ENCODE data around the gene BMP2K. TPM values are rescaled to one million over a fixed set of nuclear protein-coding genes. Genes with fewer than 3 reads are reported as not detected.
A peak's percentile ranks its signal among the peaks of the same experiment; 100 is the strongest.
"Not testable (repeated sequence)": the region's sequence is repeated elsewhere in the genome, so short reads cannot be mapped to it uniquely, and the experiment has no call there.

The BMP2K gene
- total RNA-seq, 1 donor from 2014 or later, result 29.8 TPM

GRCh38 chr4:78889955-78890354, 113.8 kb downstream of the BMP2K start:
- intact Hi-C loops (cut with DNase I), result no loop called here
- no peak for ATAC-seq
- no peak for DNase-seq (ENCODE audit: missing footprints)

- DNase-seq (ENCODE audit: missing footprints) (no peak), ATAC-seq (no peak)
- intact Hi-C loops (cut with DNase I), result no loop called here
Observed at GRCh38 chr4:78899302-78899701, 123.2 kb downstream of the BMP2K start.

- DNase-seq (ENCODE audit: missing footprints) (no peak), ATAC-seq (no peak)
- intact Hi-C loops (cut with DNase I), result no loop called here
Observed at GRCh38 chr4:78901882-78902281, 125.7 kb downstream of the BMP2K start.

- DNase-seq (ENCODE audit: missing footprints), result no peak
- intact Hi-C loops (cut with DNase I), result no loop called here
- ATAC-seq, result no peak
Observed at GRCh38 chr4:78902298-78902697, 126.1 kb downstream of the BMP2K start.

- intact Hi-C loops (cut with DNase I), result no loop called here
- no peak for DNase-seq (ENCODE audit: missing footprints)
- ATAC-seq, result no peak
Observed at GRCh38 chr4:78904143-78904542, 128.0 kb downstream of the BMP2K start.

GRCh38 chr4:78907638-78908037, 131.5 kb downstream of the BMP2K start:
- DNase-seq (ENCODE audit: missing footprints) (no peak), ATAC-seq (no peak)
- intact Hi-C loops (cut with DNase I), result no loop called here

GRCh38 chr4:78908974-78909373, 132.8 kb downstream of the BMP2K start:
- DNase-seq (ENCODE audit: missing footprints); ATAC-seq; intact Hi-C loops (cut with DNase I): not testable (repeated sequence)

- intact Hi-C loops (cut with DNase I), result no loop called here
- ATAC-seq, result no peak
- DNase-seq (ENCODE audit: missing footprints), result no peak
Observed at GRCh38 chr4:78910612-78911011, 134.5 kb downstream of the BMP2K start.

GRCh38 chr4:78922207-78922606, 146.1 kb downstream of the BMP2K start:
- no peak for DNase-seq (ENCODE audit: missing footprints)
- no peak for ATAC-seq
- intact Hi-C loops (cut with DNase I), result no loop called here

- intact Hi-C loops (cut with DNase I), result no loop called here
- no peak for DNase-seq (ENCODE audit: missing footprints)
- no peak for ATAC-seq
Observed at GRCh38 chr4:78923464-78924312, 147.5 kb downstream of the BMP2K start.

- no peak for DNase-seq (ENCODE audit: missing footprints)
- intact Hi-C loops (cut with DNase I), result no loop called here
- ATAC-seq, result no peak
Observed at GRCh38 chr4:78926826-78927225, 150.7 kb downstream of the BMP2K start.

- intact Hi-C loops (cut with DNase I), result no loop called here
- DNase-seq (ENCODE audit: missing footprints) (peak; percentile 32), ATAC-seq (no peak)
Observed at GRCh38 chr4:78928835-78929234, 152.7 kb downstream of the BMP2K start.

- DNase-seq (ENCODE audit: missing footprints), result no peak
- intact Hi-C loops (cut with DNase I), result no loop called here
- ATAC-seq, result no peak
Observed at GRCh38 chr4:78930016-78930629, 154.0 kb downstream of the BMP2K start.

- DNase-seq (ENCODE audit: missing footprints) (no peak), ATAC-seq (no peak)
- intact Hi-C loops (cut with DNase I), result no loop called here
Observed at GRCh38 chr4:78936989-78937388, 160.8 kb downstream of the BMP2K start.

GRCh38 chr4:78937837-78938236, 161.7 kb downstream of the BMP2K start:
- intact Hi-C loops (cut with DNase I), result no loop called here
- DNase-seq (ENCODE audit: missing footprints), result no peak
- ATAC-seq, result no peak

GRCh38 chr4:78938474-78938867, 162.3 kb downstream of the BMP2K start:
- DNase-seq (ENCODE audit: missing footprints) (no peak), ATAC-seq (no peak)

GRCh38 chr4:78938868-78939666, 162.9 kb downstream of the BMP2K start, which contains the start of gene PAQR3:
TSS of gene PAQR3 (minus strand) at chr4:78939438. CDS start at chr4:78939224, 214 bp downstream.
- intact Hi-C loops (cut with DNase I), result no loop called here
- DNase-seq (ENCODE audit: missing footprints) (peak; percentile 95), ATAC-seq (peak; percentile 99)

More at GRCh38 chr4:78938474-78938867, 162.3 kb downstream of the BMP2K start:
- intact Hi-C loops (cut with DNase I), result no loop called here

GRCh38 chr4:78939667-78940008, 163.5 kb downstream of the BMP2K start:
- ATAC-seq (no peak), DNase-seq (ENCODE audit: missing footprints) (no peak)
- intact Hi-C loops (cut with DNase I), result no loop called here

GRCh38 chr4:78940752-78941151, 164.6 kb downstream of the BMP2K start:
- DNase-seq (ENCODE audit: missing footprints) (no peak), ATAC-seq (no peak)
- intact Hi-C loops (cut with DNase I), result no loop called here

GRCh38 chr4:78944381-78944780, 168.2 kb downstream of the BMP2K start:
- intact Hi-C loops (cut with DNase I), result no loop called here
- DNase-seq (ENCODE audit: missing footprints) (no peak), ATAC-seq (no peak)
